GM23338 (cell line): ENCODE results near the gene ING5. TPM values are rescaled to one million over a fixed set of nuclear protein-coding genes. Genes with fewer than 3 reads are reported as not detected.

Experiments used
- ATAC-seq: fragments of 200-7000 bp; cut with Tn5 transposase; 3 replicates; pipeline ENCODE4 v1.9.1; 2020
- DNase-seq: peaks from one replicate; pipeline ENCODE4 v3.0.0-alpha.2; 2015; ENCODE audit warnings: low spot score
- H2AFZ ChIP-seq: fragments of 200-600 bp; sonication (generic); 2 replicates; pipeline ENCODE4 v1.8.0; 2016; ENCODE audit warnings: antibody characterized with exemption, mild to moderate bottlenecking, moderate library complexity
- H3F3A ChIP-seq: fragments of 200-600 bp; sonication (generic); replicated peaks from 2 replicates; pipeline ENCODE4 v1.8.0; 2017; ENCODE audit warnings: antibody characterized with exemption, mixed run types, low read depth
- H3K27ac ChIP-seq: fragments of 200-600 bp; sonication (generic); 2 replicates; pipeline ENCODE4 v1.6.1; 2016; ENCODE audit warnings: low read depth
- H3K27me3 ChIP-seq: fragments of 200-600 bp; sonication (generic); 2 replicates; pipeline ENCODE4 v1.8.0; 2016; ENCODE audit warnings: mild to moderate bottlenecking, mixed run types, moderate library complexity; ENCODE audit not compliant: insufficient read depth
- H3K36me3 ChIP-seq: fragments of 200-600 bp; sonication (generic); 2 replicates; pipeline ENCODE4 v1.8.0; 2016; ENCODE audit warnings: mild to moderate bottlenecking; ENCODE audit not compliant: insufficient read depth
- H3K4me1 ChIP-seq: fragments of 200-600 bp; sonication (generic); 2 replicates; pipeline ENCODE4 v1.8.0; 2016; ENCODE audit warnings: mild to moderate bottlenecking, moderate library complexity; ENCODE audit not compliant: insufficient read depth
- H3K4me2 ChIP-seq: fragments of 200-600 bp; sonication (generic); 2 replicates; pipeline ENCODE4 v1.7.1; 2017; ENCODE audit warnings: mixed run types
- H3K4me3 ChIP-seq: fragments of 200-600 bp; sonication (generic); 2 replicates; pipeline ENCODE4 v1.6.1; 2016; ENCODE audit warnings: mixed run types
- H3K79me2 ChIP-seq: fragments of 200-600 bp; sonication (generic); replicated peaks from 2 replicates; pipeline ENCODE4 v1.8.0; 2017; ENCODE audit warnings: mild to moderate bottlenecking; ENCODE audit not compliant: insufficient read depth
- H3K9me2 ChIP-seq: fragments of 200-600 bp; sonication (generic); 2 replicates; pipeline ENCODE4 v1.8.0; 2017; ENCODE audit not compliant: insufficient read depth
- H4K20me1 ChIP-seq: fragments of 200-600 bp; sonication (generic); replicated peaks from 2 replicates; pipeline ENCODE4 v1.8.0; 2017; ENCODE audit warnings: mild to moderate bottlenecking; ENCODE audit not compliant: insufficient read depth
- H3K27ac Mint-ChIP-seq: 2 replicates; pipeline ENCODE4 v1.8.0; 2020; ENCODE audit warnings: inconsistent platforms, mild to moderate bottlenecking, moderate library complexity, mixed read lengths
- H3K27me3 Mint-ChIP-seq: 3 replicates; pipeline ENCODE4 v1.8.0; 2022; ENCODE audit warnings: low read depth, mild to moderate bottlenecking, moderate library complexity, mixed read lengths, inconsistent platforms; ENCODE audit not compliant: insufficient read depth, poor library complexity
- H3K36me3 Mint-ChIP-seq: 3 replicates; pipeline ENCODE4 v1.8.0; 2021; ENCODE audit warnings: low read depth, mild to moderate bottlenecking, inconsistent platforms, moderate library complexity, mixed read lengths
- H3K4me1 Mint-ChIP-seq: 3 replicates; pipeline ENCODE4 v1.8.0; 2020; ENCODE audit warnings: mild to moderate bottlenecking, inconsistent platforms, mixed read lengths
- H3K4me3 Mint-ChIP-seq: 3 replicates; pipeline ENCODE4 v1.8.0; 2021; ENCODE audit warnings: moderate library complexity, mild to moderate bottlenecking, inconsistent platforms, mixed read lengths
- H3K9me3 Mint-ChIP-seq: 3 replicates; pipeline ENCODE4 v1.8.0; 2020; ENCODE audit warnings: moderate library complexity, mild to moderate bottlenecking, inconsistent platforms, mixed read lengths
- CREB1 ChIP-seq: fragments of 250-450 bp; sonication (Bioruptor Pico); IDR thresholded peaks from 2 replicates; pipeline ENCODE4 v1.5.0; 2020; ENCODE audit warnings: low read depth, mild to moderate bottlenecking, moderate library complexity
- EZH2 ChIP-seq: fragments of 200-600 bp; sonication (generic); IDR thresholded peaks from one replicate; pipeline ENCODE4 v1.8.0; 2017; ENCODE audit warnings: antibody characterized with exemption, mild to moderate bottlenecking, low read depth; ENCODE audit not compliant: unreplicated experiment
- EZH2phosphoT487 ChIP-seq: fragments of 200-600 bp; sonication (generic); IDR thresholded peaks from one replicate; pipeline ENCODE4 v1.8.1; 2018; ENCODE audit warnings: antibody characterized with exemption; ENCODE audit not compliant: unreplicated experiment
- JUNB ChIP-seq: IDR thresholded peaks from one replicate; pipeline ENCODE4 v1.6.1; 2016; ENCODE audit warnings: antibody characterized with exemption; ENCODE audit not compliant: unreplicated experiment
- NANOG ChIP-seq: IDR thresholded peaks from 2 replicates; pipeline ENCODE4 v1.6.1; 2016; ENCODE audit warnings: antibody characterized with exemption, borderline replicate concordance
- POLR2AphosphoS5 ChIP-seq: IDR thresholded peaks from 2 replicates; pipeline ENCODE4 v1.6.1; 2016; ENCODE audit warnings: antibody characterized with exemption, low read depth
- STAT1 ChIP-seq: IDR thresholded peaks from one replicate; pipeline ENCODE4 v1.6.1; 2016; ENCODE audit warnings: antibody characterized with exemption; ENCODE audit not compliant: unreplicated experiment
- ZNF114 ChIP-seq: fragments of 250-450 bp; sonication (Bioruptor Pico); IDR thresholded peaks from 2 replicates; pipeline ENCODE4 v1.5.0; 2020; ENCODE audit warnings: mild to moderate bottlenecking, moderate library complexity
- ZNF331 ChIP-seq: fragments of 250-450 bp; sonication (Bioruptor Pico); IDR thresholded peaks from 2 replicates; pipeline ENCODE4 v1.5.0; 2020; ENCODE audit warnings: low read depth, mild to moderate bottlenecking, moderate library complexity
- polyA plus RNA-seq: library from polyadenylated mRNA; unstranded; fragments of >200 nt; fragmentation: Nextera tagmentation; extraction: Ambion mirVana; gene quantifications from 2 replicates; pipeline ENCODE4 v1.2.1, GENCODE V29; 2016
- total RNA-seq: library from RNA; depleted of rRNA; stranded (reverse); fragments of >200 nt; shearing (Covaris generic); gene quantifications from 2 replicates; pipeline ENCODE4 v1.2.3, GENCODE V29; 2014
- TF ChIP-seq, protein P1 (sequence below): fragments of 250-450 bp; sonication (Bioruptor Pico); IDR thresholded peaks from 2 replicates; pipeline ENCODE4 v1.5.0; 2020; ENCODE audit warnings: mild to moderate bottlenecking, moderate library complexity
- TF ChIP-seq, protein P2 (sequence below): IDR thresholded peaks from 2 replicates; pipeline ENCODE4 v1.6.1; 2016; ENCODE audit warnings: antibody characterized with exemption
- TF ChIP-seq, protein P3 (sequence below): IDR thresholded peaks from one replicate; pipeline ENCODE4 v1.6.1; 2018; ENCODE audit warnings: antibody characterized with exemption; ENCODE audit not compliant: unreplicated experiment
- TF ChIP-seq, protein P4 (sequence below), 2 experiments: fragments of 200-600 bp in 1 of 2; sonication (generic) in 1 of 2; conservative IDR thresholded peaks; 2 replicates each; pipeline versions ENCODE4 v1.5.1 to v1.6.1; 2016 to 2017; ENCODE audit warnings: antibody characterized with exemption in 2 of 2, low read depth in 2 of 2, mild to moderate bottlenecking in 2 of 2, moderate library complexity in 1 of 2

The ING5 gene
- total and polyA plus RNA-seq, 2 experiments from 2014 or later = 25.7 to 42.5 TPM

- TF ChIP-seq NANOG = no peak
- TF ChIP-seq POLR2AphosphoS5 = no peak
- TF ChIP-seq, protein P1, sequence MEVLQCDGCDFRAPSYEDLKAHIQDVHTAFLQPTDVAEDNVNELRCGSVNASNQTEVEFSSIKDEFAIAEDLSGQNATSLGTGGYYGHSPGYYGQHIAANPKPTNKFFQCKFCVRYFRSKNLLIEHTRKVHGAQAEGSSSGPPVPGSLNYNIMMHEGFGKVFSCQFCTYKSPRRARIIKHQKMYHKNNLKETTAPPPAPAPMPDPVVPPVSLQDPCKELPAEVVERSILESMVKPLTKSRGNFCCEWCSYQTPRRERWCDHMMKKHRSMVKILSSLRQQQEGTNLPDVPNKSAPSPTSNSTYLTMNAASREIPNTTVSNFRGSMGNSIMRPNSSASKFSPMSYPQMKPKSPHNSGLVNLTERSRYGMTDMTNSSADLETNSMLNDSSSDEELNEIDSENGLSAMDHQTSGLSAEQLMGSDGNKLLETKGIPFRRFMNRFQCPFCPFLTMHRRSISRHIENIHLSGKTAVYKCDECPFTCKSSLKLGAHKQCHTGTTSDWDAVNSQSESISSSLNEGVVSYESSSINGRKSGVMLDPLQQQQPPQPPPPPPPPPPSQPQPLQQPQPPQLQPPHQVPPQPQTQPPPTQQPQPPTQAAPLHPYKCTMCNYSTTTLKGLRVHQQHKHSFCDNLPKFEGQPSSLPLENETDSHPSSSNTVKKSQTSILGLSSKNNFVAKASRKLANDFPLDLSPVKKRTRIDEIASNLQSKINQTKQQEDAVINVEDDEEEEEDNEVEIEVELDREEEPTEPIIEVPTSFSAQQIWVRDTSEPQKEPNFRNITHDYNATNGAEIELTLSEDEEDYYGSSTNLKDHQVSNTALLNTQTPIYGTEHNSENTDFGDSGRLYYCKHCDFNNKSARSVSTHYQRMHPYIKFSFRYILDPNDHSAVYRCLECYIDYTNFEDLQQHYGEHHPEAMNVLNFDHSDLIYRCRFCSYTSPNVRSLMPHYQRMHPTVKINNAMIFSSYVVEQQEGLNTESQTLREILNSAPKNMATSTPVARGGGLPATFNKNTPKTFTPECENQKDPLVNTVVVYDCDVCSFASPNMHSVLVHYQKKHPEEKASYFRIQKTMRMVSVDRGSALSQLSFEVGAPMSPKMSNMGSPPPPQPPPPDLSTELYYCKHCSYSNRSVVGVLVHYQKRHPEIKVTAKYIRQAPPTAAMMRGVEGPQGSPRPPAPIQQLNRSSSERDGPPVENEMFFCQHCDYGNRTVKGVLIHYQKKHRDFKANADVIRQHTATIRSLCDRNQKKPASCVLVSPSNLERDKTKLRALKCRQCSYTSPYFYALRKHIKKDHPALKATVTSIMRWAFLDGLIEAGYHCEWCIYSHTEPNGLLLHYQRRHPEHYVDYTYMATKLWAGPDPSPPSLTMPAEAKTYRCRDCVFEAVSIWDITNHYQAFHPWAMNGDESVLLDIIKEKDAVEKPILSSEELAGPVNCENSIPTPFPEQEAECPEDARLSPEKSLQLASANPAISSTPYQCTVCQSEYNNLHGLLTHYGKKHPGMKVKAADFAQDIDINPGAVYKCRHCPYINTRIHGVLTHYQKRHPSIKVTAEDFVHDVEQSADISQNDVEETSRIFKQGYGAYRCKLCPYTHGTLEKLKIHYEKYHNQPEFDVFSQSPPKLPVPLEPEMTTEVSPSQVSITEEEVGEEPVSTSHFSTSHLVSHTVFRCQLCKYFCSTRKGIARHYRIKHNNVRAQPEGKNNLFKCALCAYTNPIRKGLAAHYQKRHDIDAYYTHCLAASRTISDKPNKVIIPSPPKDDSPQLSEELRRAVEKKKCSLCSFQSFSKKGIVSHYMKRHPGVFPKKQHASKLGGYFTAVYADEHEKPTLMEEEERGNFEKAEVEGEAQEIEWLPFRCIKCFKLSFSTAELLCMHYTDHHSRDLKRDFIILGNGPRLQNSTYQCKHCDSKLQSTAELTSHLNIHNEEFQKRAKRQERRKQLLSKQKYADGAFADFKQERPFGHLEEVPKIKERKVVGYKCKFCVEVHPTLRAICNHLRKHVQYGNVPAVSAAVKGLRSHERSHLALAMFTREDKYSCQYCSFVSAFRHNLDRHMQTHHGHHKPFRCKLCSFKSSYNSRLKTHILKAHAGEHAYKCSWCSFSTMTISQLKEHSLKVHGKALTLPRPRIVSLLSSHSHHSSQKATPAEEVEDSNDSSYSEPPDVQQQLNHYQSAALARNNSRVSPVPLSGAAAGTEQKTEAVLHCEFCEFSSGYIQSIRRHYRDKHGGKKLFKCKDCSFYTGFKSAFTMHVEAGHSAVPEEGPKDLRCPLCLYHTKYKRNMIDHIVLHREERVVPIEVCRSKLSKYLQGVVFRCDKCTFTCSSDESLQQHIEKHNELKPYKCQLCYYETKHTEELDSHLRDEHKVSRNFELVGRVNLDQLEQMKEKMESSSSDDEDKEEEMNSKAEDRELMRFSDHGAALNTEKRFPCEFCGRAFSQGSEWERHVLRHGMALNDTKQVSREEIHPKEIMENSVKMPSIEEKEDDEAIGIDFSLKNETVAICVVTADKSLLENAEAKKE (CRISPR knock-in tag) = no peak
- TF ChIP-seq, protein P2, sequence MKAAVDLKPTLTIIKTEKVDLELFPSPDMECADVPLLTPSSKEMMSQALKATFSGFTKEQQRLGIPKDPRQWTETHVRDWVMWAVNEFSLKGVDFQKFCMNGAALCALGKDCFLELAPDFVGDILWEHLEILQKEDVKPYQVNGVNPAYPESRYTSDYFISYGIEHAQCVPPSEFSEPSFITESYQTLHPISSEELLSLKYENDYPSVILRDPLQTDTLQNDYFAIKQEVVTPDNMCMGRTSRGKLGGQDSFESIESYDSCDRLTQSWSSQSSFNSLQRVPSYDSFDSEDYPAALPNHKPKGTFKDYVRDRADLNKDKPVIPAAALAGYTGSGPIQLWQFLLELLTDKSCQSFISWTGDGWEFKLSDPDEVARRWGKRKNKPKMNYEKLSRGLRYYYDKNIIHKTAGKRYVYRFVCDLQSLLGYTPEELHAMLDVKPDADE = no peak
- no peak for TF ChIP-seq EZH2phosphoT487
- TF ChIP-seq STAT1 = no peak
- no peak for TF ChIP-seq ZNF114 (CRISPR knock-in tag)
- TF ChIP-seq JUNB = no peak
- no peak for TF ChIP-seq EZH2
- TF ChIP-seq, protein P3, sequence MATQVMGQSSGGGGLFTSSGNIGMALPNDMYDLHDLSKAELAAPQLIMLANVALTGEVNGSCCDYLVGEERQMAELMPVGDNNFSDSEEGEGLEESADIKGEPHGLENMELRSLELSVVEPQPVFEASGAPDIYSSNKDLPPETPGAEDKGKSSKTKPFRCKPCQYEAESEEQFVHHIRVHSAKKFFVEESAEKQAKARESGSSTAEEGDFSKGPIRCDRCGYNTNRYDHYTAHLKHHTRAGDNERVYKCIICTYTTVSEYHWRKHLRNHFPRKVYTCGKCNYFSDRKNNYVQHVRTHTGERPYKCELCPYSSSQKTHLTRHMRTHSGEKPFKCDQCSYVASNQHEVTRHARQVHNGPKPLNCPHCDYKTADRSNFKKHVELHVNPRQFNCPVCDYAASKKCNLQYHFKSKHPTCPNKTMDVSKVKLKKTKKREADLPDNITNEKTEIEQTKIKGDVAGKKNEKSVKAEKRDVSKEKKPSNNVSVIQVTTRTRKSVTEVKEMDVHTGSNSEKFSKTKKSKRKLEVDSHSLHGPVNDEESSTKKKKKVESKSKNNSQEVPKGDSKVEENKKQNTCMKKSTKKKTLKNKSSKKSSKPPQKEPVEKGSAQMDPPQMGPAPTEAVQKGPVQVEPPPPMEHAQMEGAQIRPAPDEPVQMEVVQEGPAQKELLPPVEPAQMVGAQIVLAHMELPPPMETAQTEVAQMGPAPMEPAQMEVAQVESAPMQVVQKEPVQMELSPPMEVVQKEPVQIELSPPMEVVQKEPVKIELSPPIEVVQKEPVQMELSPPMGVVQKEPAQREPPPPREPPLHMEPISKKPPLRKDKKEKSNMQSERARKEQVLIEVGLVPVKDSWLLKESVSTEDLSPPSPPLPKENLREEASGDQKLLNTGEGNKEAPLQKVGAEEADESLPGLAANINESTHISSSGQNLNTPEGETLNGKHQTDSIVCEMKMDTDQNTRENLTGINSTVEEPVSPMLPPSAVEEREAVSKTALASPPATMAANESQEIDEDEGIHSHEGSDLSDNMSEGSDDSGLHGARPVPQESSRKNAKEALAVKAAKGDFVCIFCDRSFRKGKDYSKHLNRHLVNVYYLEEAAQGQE = no peak
- TF ChIP-seq, protein P4, sequence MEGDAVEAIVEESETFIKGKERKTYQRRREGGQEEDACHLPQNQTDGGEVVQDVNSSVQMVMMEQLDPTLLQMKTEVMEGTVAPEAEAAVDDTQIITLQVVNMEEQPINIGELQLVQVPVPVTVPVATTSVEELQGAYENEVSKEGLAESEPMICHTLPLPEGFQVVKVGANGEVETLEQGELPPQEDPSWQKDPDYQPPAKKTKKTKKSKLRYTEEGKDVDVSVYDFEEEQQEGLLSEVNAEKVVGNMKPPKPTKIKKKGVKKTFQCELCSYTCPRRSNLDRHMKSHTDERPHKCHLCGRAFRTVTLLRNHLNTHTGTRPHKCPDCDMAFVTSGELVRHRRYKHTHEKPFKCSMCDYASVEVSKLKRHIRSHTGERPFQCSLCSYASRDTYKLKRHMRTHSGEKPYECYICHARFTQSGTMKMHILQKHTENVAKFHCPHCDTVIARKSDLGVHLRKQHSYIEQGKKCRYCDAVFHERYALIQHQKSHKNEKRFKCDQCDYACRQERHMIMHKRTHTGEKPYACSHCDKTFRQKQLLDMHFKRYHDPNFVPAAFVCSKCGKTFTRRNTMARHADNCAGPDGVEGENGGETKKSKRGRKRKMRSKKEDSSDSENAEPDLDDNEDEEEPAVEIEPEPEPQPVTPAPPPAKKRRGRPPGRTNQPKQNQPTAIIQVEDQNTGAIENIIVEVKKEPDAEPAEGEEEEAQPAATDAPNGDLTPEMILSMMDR (conservative IDR thresholded peaks at IDR 0.05; ENCODE audit: low read depth in 2 of 2) = no peak
- no peak for TF ChIP-seq CREB1 (CRISPR knock-in tag)
- TF ChIP-seq ZNF331 (CRISPR knock-in tag) = no peak
- H3K27ac ChIP-seq = no peak overlapping the region
- no peaks in the 10 kb centered on the region for H3K9me2 ChIP-seq
- H3K27me3 ChIP-seq = no peaks in the 10 kb centered on the region
- Mint-ChIP-seq H3K27ac (no peak overlapping the region), H3K27me3 (peaks cover 2% of the 10 kb centered on the region), H3K36me3 (peaks cover 14% of the 10 kb centered on the region), H3K4me1 (no peaks in the 10 kb centered on the region), H3K9me3 (no peaks in the 10 kb centered on the region; the same call in 2 of the 3 replicates), H3K4me3 (no peak overlapping the region)
- no peak overlapping the region for H3K4me3 ChIP-seq
- no peak overlapping the region for H3K4me2 ChIP-seq
- DNase-seq (no peak), ATAC-seq (no peak)
- no peaks in the 10 kb centered on the region for H3K36me3 ChIP-seq
- no peaks in the 10 kb centered on the region for H4K20me1 ChIP-seq
- H2AFZ ChIP-seq = no peak overlapping the region
- H3F3A ChIP-seq = no peaks in the 10 kb centered on the region
- H3K4me1 ChIP-seq = no peaks in the 10 kb centered on the region
- no peaks in the 10 kb centered on the region for H3K79me2 ChIP-seq
Observed at GRCh38 chr2:241752253-241752652, 50.4 kb downstream of the ING5 start.
